ENCODE measurements around the gene APEH.

DNA sequence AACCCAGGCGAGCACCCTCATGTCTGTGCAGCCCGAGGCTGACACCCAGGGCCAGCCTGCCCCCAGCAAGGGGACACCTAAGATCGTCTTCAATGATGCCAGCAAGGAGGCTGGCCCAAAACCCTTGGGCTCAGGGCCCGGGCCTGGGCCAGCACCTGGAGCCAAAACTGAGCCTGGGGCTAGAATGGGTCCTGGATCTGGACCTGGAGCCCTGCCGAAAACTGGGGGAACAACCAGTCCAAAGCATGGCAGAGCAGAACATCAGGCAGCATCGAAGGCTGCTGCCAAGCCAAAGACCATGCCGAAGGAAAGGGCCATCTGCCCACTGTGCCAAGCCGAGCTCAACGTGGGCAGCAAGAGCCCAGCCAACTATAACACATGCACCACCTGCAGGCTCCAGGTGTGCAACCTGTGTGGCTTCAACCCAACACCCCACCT lies 31.4 kb upstream of the APEH start:
- TF ChIP-seq, protein P1, sequence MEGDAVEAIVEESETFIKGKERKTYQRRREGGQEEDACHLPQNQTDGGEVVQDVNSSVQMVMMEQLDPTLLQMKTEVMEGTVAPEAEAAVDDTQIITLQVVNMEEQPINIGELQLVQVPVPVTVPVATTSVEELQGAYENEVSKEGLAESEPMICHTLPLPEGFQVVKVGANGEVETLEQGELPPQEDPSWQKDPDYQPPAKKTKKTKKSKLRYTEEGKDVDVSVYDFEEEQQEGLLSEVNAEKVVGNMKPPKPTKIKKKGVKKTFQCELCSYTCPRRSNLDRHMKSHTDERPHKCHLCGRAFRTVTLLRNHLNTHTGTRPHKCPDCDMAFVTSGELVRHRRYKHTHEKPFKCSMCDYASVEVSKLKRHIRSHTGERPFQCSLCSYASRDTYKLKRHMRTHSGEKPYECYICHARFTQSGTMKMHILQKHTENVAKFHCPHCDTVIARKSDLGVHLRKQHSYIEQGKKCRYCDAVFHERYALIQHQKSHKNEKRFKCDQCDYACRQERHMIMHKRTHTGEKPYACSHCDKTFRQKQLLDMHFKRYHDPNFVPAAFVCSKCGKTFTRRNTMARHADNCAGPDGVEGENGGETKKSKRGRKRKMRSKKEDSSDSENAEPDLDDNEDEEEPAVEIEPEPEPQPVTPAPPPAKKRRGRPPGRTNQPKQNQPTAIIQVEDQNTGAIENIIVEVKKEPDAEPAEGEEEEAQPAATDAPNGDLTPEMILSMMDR (conservative IDR thresholded peaks at IDR 0.05; ENCODE audit: low read depth, low read length) = no peak
- TF ChIP-seq SMC3 (IDR thresholded peaks at IDR 0.05; ENCODE audit: low read depth, low read length) (no peak), POLR2A (IDR thresholded peaks at IDR 0.05; ENCODE audit: low read depth, low read length) (no peak), RCOR1 (IDR thresholded peaks at IDR 0.05; ENCODE audit: insufficient replicate concordance, low read length) (no peak), FOS (IDR thresholded peaks at IDR 0.05; ENCODE audit: low read depth, low read length) (no peak)
- TF ChIP-seq, protein P2, sequence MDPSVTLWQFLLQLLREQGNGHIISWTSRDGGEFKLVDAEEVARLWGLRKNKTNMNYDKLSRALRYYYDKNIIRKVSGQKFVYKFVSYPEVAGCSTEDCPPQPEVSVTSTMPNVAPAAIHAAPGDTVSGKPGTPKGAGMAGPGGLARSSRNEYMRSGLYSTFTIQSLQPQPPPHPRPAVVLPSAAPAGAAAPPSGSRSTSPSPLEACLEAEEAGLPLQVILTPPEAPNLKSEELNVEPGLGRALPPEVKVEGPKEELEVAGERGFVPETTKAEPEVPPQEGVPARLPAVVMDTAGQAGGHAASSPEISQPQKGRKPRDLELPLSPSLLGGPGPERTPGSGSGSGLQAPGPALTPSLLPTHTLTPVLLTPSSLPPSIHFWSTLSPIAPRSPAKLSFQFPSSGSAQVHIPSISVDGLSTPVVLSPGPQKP (IDR thresholded peaks at IDR 0.05; ENCODE audit: borderline replicate concordance, low read depth, low read length) = no peak
